Ishikawa (cell line): ENCODE measurements around the gene TMEM106B.

ENCODE experiments used
- CEBPB ChIP-seq: IDR thresholded peaks from 2 replicates; pipeline ENCODE4 v1.6.1; 2012
- CREB1 ChIP-seq: IDR thresholded peaks from 2 replicates; pipeline ENCODE4 v1.6.1; 2012; ENCODE audit warnings: low read depth
- EGR1 ChIP-seq: IDR thresholded peaks from 2 replicates; pipeline ENCODE4 v1.6.1; 2012
- EP300 ChIP-seq: IDR thresholded peaks from 2 replicates; pipeline ENCODE4 v1.6.1; 2012; ENCODE audit warnings: borderline replicate concordance
- FOXM1 ChIP-seq: IDR thresholded peaks from 2 replicates; pipeline ENCODE4 v1.6.1; 2012; ENCODE audit warnings: low read depth, borderline replicate concordance
- MAX ChIP-seq: IDR thresholded peaks from 2 replicates; pipeline ENCODE4 v1.6.1; 2012
- NFIC ChIP-seq: IDR thresholded peaks from 2 replicates; pipeline ENCODE4 v1.6.1; 2012
- RAD21 ChIP-seq: IDR thresholded peaks from 2 replicates; pipeline ENCODE4 v1.6.1; 2012; ENCODE audit warnings: low read depth
- REST ChIP-seq: IDR thresholded peaks from 2 replicates; pipeline ENCODE4 v1.6.1; 2012; ENCODE audit warnings: low read depth, mild to moderate bottlenecking
- TAF1 ChIP-seq: IDR thresholded peaks from 2 replicates; pipeline ENCODE4 v1.6.1; 2012; ENCODE audit warnings: low read depth, mild to moderate bottlenecking
- TCF12 ChIP-seq: IDR thresholded peaks from 2 replicates; pipeline ENCODE4 v1.6.1; 2012; ENCODE audit warnings: low read depth
- TEAD4 ChIP-seq: IDR thresholded peaks from 2 replicates; pipeline ENCODE4 v1.6.1; 2012
- USF1 ChIP-seq: IDR thresholded peaks from 2 replicates; pipeline ENCODE4 v1.6.1; 2012
- YY1 ChIP-seq: IDR thresholded peaks from 2 replicates; pipeline ENCODE4 v1.6.1; 2012; ENCODE audit warnings: low read depth
- ZBTB7A ChIP-seq: IDR thresholded peaks from 2 replicates; pipeline ENCODE4 v1.6.1; 2012; ENCODE audit warnings: low read depth

The TMEM106B gene

GRCh38 chr7:12221414-12221813 lies 10.3 kb downstream of the TMEM106B start:
- no peak for TF ChIP-seq YY1
- no peak for TF ChIP-seq CREB1
- TF ChIP-seq RAD21, result no peak
- TF ChIP-seq EP300, result no peak
- TF ChIP-seq USF1, result no peak
- TF ChIP-seq EGR1, result no peak
- TF ChIP-seq TAF1, result no peak
- no peak for TF ChIP-seq TEAD4
- no peak for TF ChIP-seq CEBPB
- TF ChIP-seq MAX, result no peak
- no peak for TF ChIP-seq REST
- TF ChIP-seq ZBTB7A, result no peak
- no peak for TF ChIP-seq NFIC
- TF ChIP-seq FOXM1, result no peak
- TF ChIP-seq TCF12, result no peak

- TF ChIP-seq TEAD4, result no peak
- no peak for TF ChIP-seq CEBPB
- TF ChIP-seq REST, result no peak
- TF ChIP-seq MAX, result no peak
- no peak for TF ChIP-seq NFIC
- TF ChIP-seq EP300, result no peak
- TF ChIP-seq RAD21, result no peak
- TF ChIP-seq TAF1, result no peak
- no peak for TF ChIP-seq USF1
- no peak for TF ChIP-seq TCF12
- TF ChIP-seq FOXM1, result no peak
- no peak for TF ChIP-seq YY1
- TF ChIP-seq CREB1, result no peak
- no peak for TF ChIP-seq ZBTB7A
- TF ChIP-seq EGR1, result no peak
Measured at GRCh38 chr7:12222889-12223579, 11.9 kb downstream of the TMEM106B start.

GRCh38 chr7:12226756-12227155 lies 15.7 kb downstream of the TMEM106B start:
- TF ChIP-seq ZBTB7A, result no peak
- TF ChIP-seq CREB1, result no peak
- TF ChIP-seq FOXM1, result no peak
- no peak for TF ChIP-seq RAD21
- TF ChIP-seq TAF1, result no peak
- TF ChIP-seq EGR1, result no peak
- no peak for TF ChIP-seq EP300
- no peak for TF ChIP-seq CEBPB
- TF ChIP-seq TCF12, result no peak
- TF ChIP-seq YY1, result no peak
- no peak for TF ChIP-seq NFIC
- TF ChIP-seq MAX, result no peak
- no peak for TF ChIP-seq REST
- no peak for TF ChIP-seq TEAD4
- no peak for TF ChIP-seq USF1

- TF ChIP-seq MAX (no peak), TCF12 (no peak), CEBPB (no peak), TAF1 (no peak), EGR1 (no peak), CREB1 (no peak), RAD21 (no peak), EP300 (no peak), TEAD4 (no peak), REST (no peak), ZBTB7A (no peak), FOXM1 (no peak), USF1 (no peak), YY1 (no peak)
Measured at GRCh38 chr7:12228024-12228423, 16.9 kb downstream of the TMEM106B start.
